ENCODE results near the gene MEX3D.
A peak's percentile ranks its signal among the peaks of the same experiment; 100 is the strongest.

DNA sequence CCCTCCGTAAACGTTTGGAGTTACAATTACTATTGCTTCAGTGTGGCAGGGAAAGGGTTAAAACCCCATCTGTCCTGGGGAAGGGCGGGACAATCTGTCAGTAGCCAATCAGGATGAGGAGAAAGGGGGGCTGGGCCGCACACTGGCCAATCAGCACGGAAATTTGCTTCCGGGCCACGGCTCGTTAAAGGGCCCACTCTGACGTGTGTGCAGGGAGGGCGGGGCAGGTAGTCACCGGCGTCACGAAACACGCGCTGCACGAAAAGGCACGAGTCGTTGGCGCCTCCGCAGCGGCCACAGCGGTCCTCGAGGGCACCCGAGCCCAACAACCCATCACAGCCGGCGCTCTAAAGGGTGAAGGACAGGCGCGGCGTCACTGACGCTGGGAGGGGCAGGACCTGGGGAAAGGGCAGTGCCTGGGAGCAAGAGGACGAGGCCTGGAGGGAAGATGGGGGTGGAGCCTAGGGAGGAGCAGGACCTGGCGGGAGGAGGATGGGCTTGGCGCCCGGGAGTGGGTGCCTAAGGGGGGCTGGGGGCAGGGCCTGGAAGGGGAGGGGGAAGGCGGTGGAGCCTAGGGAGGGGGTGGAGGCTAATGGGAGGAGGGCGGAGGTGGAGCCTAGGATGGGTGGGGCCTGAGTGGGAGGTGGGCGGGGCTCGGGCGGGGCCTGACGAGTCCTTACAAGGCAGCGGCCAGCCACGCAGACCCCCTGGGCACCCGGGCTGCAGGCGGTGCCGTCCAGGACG, 60.2 kb downstream of the MEX3D start:
- peak in 1 of 3 donors; percentile 16 for TF ChIP-seq POLR2AphosphoS5 (IDR thresholded peaks at IDR 0.05)
- no peak for TF ChIP-seq CTCF (IDR thresholded peaks at IDR 0.05)
- TF ChIP-seq POLR2A (IDR thresholded peaks at IDR 0.05): no peak
